WTC11 (cell line): Measurements from ENCODE around the gene OTOP1. TPM values are rescaled to one million over a fixed set of nuclear protein-coding genes. Genes with fewer than 3 reads are reported as not detected.

Source experiments
- ATF6 ChIP-seq: sonication (generic); formaldehyde crosslinking; IDR thresholded peaks from 2 replicates; pipeline ENCODE4 v1.8.1; 2023; ENCODE audit warnings: mild to moderate bottlenecking, missing genetic modification reagents
- CBFB ChIP-seq: sonication (generic); formaldehyde crosslinking; IDR thresholded peaks from 2 replicates; pipeline ENCODE4 v1.8.1; 2022; ENCODE audit warnings: mild to moderate bottlenecking, low read depth, missing genetic modification reagents
- E2F5 ChIP-seq: sonication (generic); formaldehyde crosslinking; IDR thresholded peaks from 2 replicates; pipeline ENCODE4 v1.8.1; 2022; ENCODE audit warnings: mild to moderate bottlenecking, moderate library complexity, missing genetic modification reagents
- ERG ChIP-seq: fragments of 250-450 bp; sonication (Bioruptor Pico); IDR thresholded peaks from 2 replicates; pipeline ENCODE4 v1.8.0; 2021; ENCODE audit warnings: mild to moderate bottlenecking
- FOXJ3 ChIP-seq: sonication (generic); formaldehyde crosslinking; IDR thresholded peaks from 2 replicates; pipeline ENCODE4 v1.9.0; 2021; ENCODE audit warnings: missing genetic modification reagents, mild to moderate bottlenecking, borderline replicate concordance
- FOXK1 ChIP-seq: sonication (generic); formaldehyde crosslinking; IDR thresholded peaks from 2 replicates; pipeline ENCODE4 v1.8.0; 2022; ENCODE audit warnings: mild to moderate bottlenecking, moderate library complexity, missing genetic modification reagents
- FOXP4 ChIP-seq: sonication (generic); formaldehyde crosslinking; IDR thresholded peaks from 2 replicates; pipeline ENCODE4 v1.8.0; 2022; ENCODE audit warnings: mild to moderate bottlenecking, missing genetic modification reagents
- HMGA2 ChIP-seq: fragments of 250-450 bp; sonication (Bioruptor Pico); IDR thresholded peaks from 2 replicates; pipeline ENCODE4 v1.4.0; 2021; ENCODE audit warnings: mild to moderate bottlenecking, moderate library complexity
- HMGXB4 ChIP-seq: sonication (generic); formaldehyde crosslinking; IDR thresholded peaks from 2 replicates; pipeline ENCODE4 v1.8.1; 2023; ENCODE audit warnings: mild to moderate bottlenecking, moderate library complexity, missing genetic modification reagents
- JAZF1 ChIP-seq: fragments of 250-450 bp; sonication (Bioruptor Pico); IDR thresholded peaks from 2 replicates; pipeline ENCODE4 v1.9.0; 2021; ENCODE audit warnings: moderate library complexity, mild to moderate bottlenecking, inconsistent platforms
- NFATC4 ChIP-seq: fragments of 250-450 bp; sonication (Bioruptor Pico); IDR thresholded peaks from 2 replicates; pipeline ENCODE4 v1.9.0; 2021; ENCODE audit warnings: mild to moderate bottlenecking
- NFYB ChIP-seq: sonication (generic); formaldehyde crosslinking; conservative IDR thresholded peaks from 2 replicates; pipeline ENCODE4 v1.8.0; 2022; ENCODE audit warnings: low read depth, missing genetic modification reagents
- NR1H2 ChIP-seq: sonication (generic); formaldehyde crosslinking; IDR thresholded peaks from 2 replicates; pipeline ENCODE4 v1.9.0; 2021; ENCODE audit warnings: mild to moderate bottlenecking, moderate library complexity, missing genetic modification reagents
- OVOL2 ChIP-seq: fragments of 250-450 bp; sonication (Bioruptor Pico); IDR thresholded peaks from 2 replicates; pipeline ENCODE4 v1.9.0; 2021; ENCODE audit warnings: mild to moderate bottlenecking, borderline replicate concordance
- PREB ChIP-seq: sonication (generic); formaldehyde crosslinking; IDR thresholded peaks from 2 replicates; pipeline ENCODE4 v1.8.1; 2022; ENCODE audit warnings: mild to moderate bottlenecking, missing genetic modification reagents, moderate library complexity, borderline replicate concordance
- RORB ChIP-seq: fragments of 250-450 bp; sonication (Bioruptor Pico); IDR thresholded peaks from 2 replicates; pipeline ENCODE4 v1.9.0; 2021; ENCODE audit warnings: mild to moderate bottlenecking
- STAT6 ChIP-seq: sonication (generic); formaldehyde crosslinking; conservative IDR thresholded peaks from 2 replicates; pipeline ENCODE4 v1.8.1; 2023; ENCODE audit warnings: mild to moderate bottlenecking, low read depth, missing genetic modification reagents, moderate library complexity
- TCF7 ChIP-seq: sonication (generic); formaldehyde crosslinking; IDR thresholded peaks from 2 replicates; pipeline ENCODE4 v1.8.0; 2022; ENCODE audit warnings: mild to moderate bottlenecking, low read depth, missing genetic modification reagents, moderate library complexity
- ZBTB43 ChIP-seq: sonication (generic); formaldehyde crosslinking; IDR thresholded peaks from 2 replicates; pipeline ENCODE4 v1.8.1; 2023; ENCODE audit warnings: mild to moderate bottlenecking, missing genetic modification reagents
- ZNF317 ChIP-seq: sonication (generic); formaldehyde crosslinking; IDR thresholded peaks from 2 replicates; pipeline ENCODE4 v1.8.1; 2023; ENCODE audit warnings: low read depth, mild to moderate bottlenecking, moderate library complexity, missing genetic modification reagents, borderline replicate concordance
- ZNF396 ChIP-seq: fragments of 250-450 bp; sonication (Bioruptor Pico); IDR thresholded peaks from 2 replicates; pipeline ENCODE4 v1.8.0; 2021; ENCODE audit warnings: mild to moderate bottlenecking, moderate library complexity, borderline replicate concordance
- ZNF512 ChIP-seq: sonication (generic); formaldehyde crosslinking; IDR thresholded peaks from 2 replicates; pipeline ENCODE4 v1.8.1; 2022; ENCODE audit warnings: missing genetic modification reagents, borderline replicate concordance
- total RNA-seq: library from RNA; stranded (reverse); gene quantifications from 3 replicates; pipeline ENCODE4 v1.2.3, GENCODE V29; 2021

OTOP1 gene
- total RNA-seq, 1 experiment from 2014 or later: not detected

GRCh38 chr4:4248029-4248884 lies 21.5 kb upstream of the OTOP1 start, which contains the start of gene TMEM128 (continued):
- no peak for TF ChIP-seq FOXP4 (CRISPR knock-in tag)
- no peak for TF ChIP-seq HMGA2 (CRISPR knock-in tag)
- no peak for TF ChIP-seq NR1H2 (CRISPR knock-in tag)
- TF ChIP-seq FOXK1: peak; percentile 86
- TF ChIP-seq NFATC4 (CRISPR knock-in tag): no peak
- TF ChIP-seq OVOL2 (CRISPR knock-in tag): no peak
- no peak for TF ChIP-seq ATF6
- TF ChIP-seq JAZF1 (CRISPR knock-in tag): no peak
- no peak for TF ChIP-seq RORB
- no peak for TF ChIP-seq TCF7 (CRISPR knock-in tag)
- no peak for TF ChIP-seq FOXJ3
- TF ChIP-seq ERG (CRISPR knock-in tag): no peak
- no peak for TF ChIP-seq PREB (CRISPR knock-in tag)
- TF ChIP-seq ZNF512 (CRISPR knock-in tag): no peak
- TF ChIP-seq ZNF396 (CRISPR knock-in tag): no peak
- 0 out of 2 replicates have a peak, but pooled peaks have one; percentile 24 for TF ChIP-seq NFYB
- TF ChIP-seq CBFB (CRISPR knock-in tag): no peak
- TF ChIP-seq STAT6 (CRISPR knock-in tag): no peak
- TF ChIP-seq ZNF317 (CRISPR knock-in tag): no peak
- no peak for TF ChIP-seq ZBTB43 (CRISPR knock-in tag)
- no peak for TF ChIP-seq E2F5 (CRISPR knock-in tag)
- TF ChIP-seq HMGXB4 (CRISPR knock-in tag): peak; percentile 71; the same call in 1 of the 2 replicates
